ENCODE measurements around the gene PLA2G4F.
A peak's percentile ranks its signal among the peaks of the same experiment; 100 is the strongest.

The PLA2G4F gene

DNA sequence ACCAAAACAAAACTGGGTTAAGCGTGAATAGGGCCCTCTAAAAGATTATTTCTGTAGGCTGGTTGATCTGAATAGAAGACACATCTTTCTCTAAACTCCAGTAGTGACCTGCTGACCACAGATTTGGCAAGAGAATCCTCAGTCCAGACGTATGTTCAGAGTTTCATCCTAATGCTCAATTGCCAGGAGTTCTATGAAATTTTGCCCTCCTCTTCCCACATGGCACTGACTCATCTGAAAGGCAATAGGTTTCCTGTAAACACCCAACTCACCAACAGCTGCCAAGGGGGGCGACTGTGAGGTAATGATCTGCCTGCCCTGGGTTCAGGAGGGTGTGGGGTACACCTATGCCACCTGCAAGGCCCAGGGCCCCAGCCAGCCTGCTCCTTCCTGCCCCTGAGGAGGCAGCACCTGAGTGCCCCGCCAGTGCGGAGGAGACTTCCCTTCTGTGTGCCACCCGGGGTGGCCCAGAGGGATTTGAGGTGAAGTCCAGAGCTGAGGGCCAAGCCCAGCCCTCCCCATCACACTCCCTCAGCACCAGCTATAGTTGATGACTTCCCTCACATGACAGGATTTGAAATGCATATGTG lies 53.7 kb downstream of the PLA2G4F start:
- no peak for DNase-seq (ENCODE audit: low spot score)
- TF ChIP-seq, protein P1, sequence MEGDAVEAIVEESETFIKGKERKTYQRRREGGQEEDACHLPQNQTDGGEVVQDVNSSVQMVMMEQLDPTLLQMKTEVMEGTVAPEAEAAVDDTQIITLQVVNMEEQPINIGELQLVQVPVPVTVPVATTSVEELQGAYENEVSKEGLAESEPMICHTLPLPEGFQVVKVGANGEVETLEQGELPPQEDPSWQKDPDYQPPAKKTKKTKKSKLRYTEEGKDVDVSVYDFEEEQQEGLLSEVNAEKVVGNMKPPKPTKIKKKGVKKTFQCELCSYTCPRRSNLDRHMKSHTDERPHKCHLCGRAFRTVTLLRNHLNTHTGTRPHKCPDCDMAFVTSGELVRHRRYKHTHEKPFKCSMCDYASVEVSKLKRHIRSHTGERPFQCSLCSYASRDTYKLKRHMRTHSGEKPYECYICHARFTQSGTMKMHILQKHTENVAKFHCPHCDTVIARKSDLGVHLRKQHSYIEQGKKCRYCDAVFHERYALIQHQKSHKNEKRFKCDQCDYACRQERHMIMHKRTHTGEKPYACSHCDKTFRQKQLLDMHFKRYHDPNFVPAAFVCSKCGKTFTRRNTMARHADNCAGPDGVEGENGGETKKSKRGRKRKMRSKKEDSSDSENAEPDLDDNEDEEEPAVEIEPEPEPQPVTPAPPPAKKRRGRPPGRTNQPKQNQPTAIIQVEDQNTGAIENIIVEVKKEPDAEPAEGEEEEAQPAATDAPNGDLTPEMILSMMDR (conservative IDR thresholded peaks at IDR 0.05; ENCODE audit: low read depth), result no peak
- POLR2A ChIA-PET (ENCODE audit: low non-redundant PET), result no interaction called here
- CTCF ChIA-PET, result no interaction called here
- no peak overlapping the region for H3K27ac ChIP-seq

DNA sequence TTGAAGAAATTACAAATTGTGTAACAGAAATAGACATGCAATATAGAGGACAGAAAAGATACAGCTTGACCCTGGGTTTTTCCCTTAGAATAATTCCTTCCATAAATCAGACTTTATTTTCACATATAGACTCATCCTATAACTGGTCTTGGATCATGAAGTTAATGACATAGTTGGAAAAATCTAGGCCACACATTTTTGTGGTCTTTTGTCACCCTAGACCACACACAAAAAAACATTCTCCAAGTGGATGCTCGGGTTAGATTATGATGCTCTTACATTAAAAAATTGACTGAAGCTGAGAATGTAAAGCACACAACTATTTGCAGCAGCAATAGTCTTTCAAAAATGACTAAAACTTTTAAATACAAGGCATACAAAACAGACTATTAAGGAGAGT lies 54.6 kb downstream of the PLA2G4F start:
- TF ChIP-seq, protein P1 (conservative IDR thresholded peaks at IDR 0.05; ENCODE audit: low read depth), result no peak
- ChIA-PET CTCF (no interaction called here), POLR2A (ENCODE audit: low non-redundant PET) (no interaction called here)
- DNase-seq (ENCODE audit: low spot score), result no peak
- no peak overlapping the region for H3K27ac ChIP-seq

DNA sequence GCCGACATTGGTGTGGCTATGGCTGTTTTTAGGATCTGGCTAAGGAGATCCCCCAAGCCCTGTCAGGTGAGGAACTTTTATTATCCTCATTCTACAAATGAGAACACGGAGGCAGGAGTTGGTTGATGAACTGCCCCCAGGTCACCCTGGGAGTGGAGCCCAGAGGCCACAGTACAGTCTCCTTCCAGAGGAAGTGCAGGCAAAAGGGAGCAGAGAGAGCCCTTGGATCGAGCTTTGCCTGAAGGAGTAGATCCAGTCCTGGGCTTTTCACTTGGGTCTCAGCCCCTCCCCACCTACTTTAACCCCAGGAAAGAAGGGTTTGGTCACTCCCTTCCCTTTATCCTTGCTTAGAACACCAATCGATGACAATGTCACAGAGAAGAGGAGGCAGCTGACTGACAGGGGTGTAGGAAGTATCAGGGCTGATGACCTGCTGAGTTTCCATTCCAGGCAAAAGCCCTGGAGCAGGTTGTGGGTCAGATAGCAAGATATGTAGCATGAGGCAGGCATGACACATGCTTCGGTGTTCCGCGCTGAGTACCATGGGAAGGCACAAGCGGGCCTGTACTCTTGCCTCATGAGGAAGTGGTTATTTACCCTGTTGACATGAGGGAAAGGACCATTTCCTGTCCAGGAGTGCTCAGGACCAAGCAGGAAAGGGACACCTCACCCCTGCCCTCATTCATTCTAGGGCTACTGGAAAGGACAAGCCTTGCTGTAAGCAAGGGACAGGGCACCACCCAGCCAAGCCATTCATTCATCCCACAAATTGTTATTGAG lies 56.2 kb downstream of the PLA2G4F start:
- ChIA-PET POLR2A (ENCODE audit: low non-redundant PET) (no interaction called here), CTCF (interaction anchor here (0.6 kb wide), 1 partner anchor 560 kb away, joined by 3 read pairs; no protein-coding TSS in a partner anchor)
- no peak for DNase-seq (ENCODE audit: low spot score)
- TF ChIP-seq, protein P1 (conservative IDR thresholded peaks at IDR 0.05; ENCODE audit: low read depth), result no peak
- no peak overlapping the region for H3K27ac ChIP-seq

DNA sequence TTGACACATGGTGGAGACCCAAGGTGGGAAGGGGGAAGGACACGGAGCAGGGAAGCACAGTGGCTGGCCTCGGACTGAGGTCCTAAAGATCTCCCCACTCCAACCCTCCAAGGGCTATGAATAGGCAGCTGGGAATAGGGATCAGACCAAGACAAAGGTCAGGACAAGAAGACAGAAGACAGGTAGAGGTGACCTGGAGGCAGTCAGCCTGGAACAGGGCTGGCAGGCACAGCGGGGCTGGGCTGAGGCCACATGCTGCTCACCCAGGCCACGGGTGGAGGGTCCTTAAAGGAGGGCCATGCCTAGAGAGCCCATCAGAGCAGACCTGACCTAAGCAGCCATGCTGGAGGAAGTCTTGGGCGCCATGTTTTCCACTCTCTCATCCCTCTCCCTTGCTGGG lies 59.4 kb downstream of the PLA2G4F start:
- CTCF ChIA-PET, result interaction anchor here (4.4 kb wide), 1 partner anchor 13 kb away, joined by 24 read pairs; no protein-coding TSS in a partner anchor
- H3K27ac ChIP-seq, result no peak overlapping the region
- POLR2A ChIA-PET (ENCODE audit: low non-redundant PET), result no interaction called here
- no peak for DNase-seq (ENCODE audit: low spot score)
- TF ChIP-seq, protein P1 (conservative IDR thresholded peaks at IDR 0.05; ENCODE audit: low read depth), result no peak

DNA sequence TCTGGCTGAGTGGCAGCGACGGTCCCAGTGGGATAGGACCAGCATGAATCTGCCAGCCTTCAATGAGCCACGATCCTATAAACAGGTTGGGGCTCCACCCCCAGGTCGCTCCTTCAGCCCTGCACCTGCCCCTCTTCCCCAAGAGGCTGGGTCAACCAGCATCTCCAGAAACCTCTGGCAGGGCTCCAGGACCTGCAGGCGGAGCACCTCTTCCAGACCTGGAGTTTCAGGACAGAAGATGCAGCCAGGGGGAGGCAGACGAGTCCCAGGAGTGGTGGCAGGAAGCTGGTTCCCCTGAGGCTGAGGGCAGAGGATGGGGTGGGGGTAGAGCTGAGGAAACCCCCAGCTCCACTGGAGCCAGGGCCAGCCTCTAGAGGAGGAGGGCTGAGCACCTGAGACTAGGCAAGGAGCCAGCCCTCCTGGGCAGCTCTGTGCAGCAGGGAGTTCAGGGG lies 61.9 kb downstream of the PLA2G4F start, which contains the start of gene PLA2G4D:
TSS of gene PLA2G4D (minus strand) at position 51 of the 452 bp plus-strand sequence. CDS start 103 bp downstream, outside the sequence.
- ChIA-PET CTCF (interaction anchor here (0.6 to 4.4 kb wide), 7 partner anchors 9 to 43 kb away, joined by 3 to 24 read pairs (median 6); no protein-coding TSS in a partner anchor), POLR2A (ENCODE audit: low non-redundant PET) (no interaction called here)
- peak within 1 kb of the TSS; percentile 52 for H3K27ac ChIP-seq
- TF ChIP-seq, protein P1 (conservative IDR thresholded peaks at IDR 0.05; ENCODE audit: low read depth), result no peak
- no peak for DNase-seq (ENCODE audit: low spot score)

DNA sequence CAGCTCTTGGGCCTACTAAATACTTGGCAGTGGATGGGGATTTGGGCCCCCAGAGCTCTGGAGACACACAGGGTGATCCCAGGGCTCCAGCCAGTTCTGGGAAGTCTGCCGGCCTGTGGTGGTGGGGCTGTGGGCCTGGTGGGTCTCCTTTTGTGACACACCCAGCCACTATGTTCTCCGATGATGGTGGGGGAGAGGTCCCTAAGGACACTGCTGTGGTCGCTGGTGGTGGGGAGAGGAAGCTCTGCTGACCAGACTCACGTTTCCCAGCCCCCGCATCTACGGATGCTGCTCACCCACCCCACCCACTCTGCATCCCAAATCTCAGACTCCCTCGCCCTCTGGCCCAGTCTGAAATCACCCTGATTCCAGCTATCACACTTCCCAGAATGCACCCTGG lies 62.5 kb downstream of the PLA2G4F start:
- DNase-seq (ENCODE audit: low spot score), result no peak
- CTCF ChIA-PET, result interaction anchor here (0.7 to 4.4 kb wide), 4 partner anchors 8 to 80 kb away, joined by 3 to 24 read pairs (median 8); no protein-coding TSS in a partner anchor
- POLR2A ChIA-PET (ENCODE audit: low non-redundant PET), result no interaction called here
- peak overlapping the region; percentile 52; the same call in 1 of the 2 replicates for H3K27ac ChIP-seq
- TF ChIP-seq, protein P1 (conservative IDR thresholded peaks at IDR 0.05; ENCODE audit: low read depth), result no peak

Measured in RWPE1 (cell line).